Measurements from ENCODE around the gene DEK. TPM values are rescaled to one million over a fixed set of nuclear protein-coding genes. Genes with fewer than 3 reads are reported as not detected.

Gene DEK
- total RNA-seq, 1 experiment from 2014 or later: 108 TPM

- ATAC-seq: no peak
- Histone ChIP-seq H4K20me1 (ENCODE audit: insufficient read depth) (no peaks in the 10 kb centered on the region), H3K4me1 (ENCODE audit: control insufficient read depth in 1 of 2, insufficient read depth in 2 of 2, low read length in 2 of 2) (no peaks in the 10 kb centered on the region)
Observed at GRCh38 chr6:18189196-18189595, 75.1 kb downstream of the DEK start.

More at GRCh38 chr6:18189196-18189595, 75.1 kb downstream of the DEK start:
- intact Hi-C loops (cut with micrococcal nuclease): no loop called here
- TF ChIP-seq CTCF (IDR thresholded peaks at IDR 0.05 in 2 of 3, conservative IDR thresholded peaks at IDR 0.05 in 1 of 3; ENCODE audit: borderline replicate concordance in 1 of 3, insufficient read depth in 1 of 3, low read depth in 2 of 3, low read length in 2 of 3) (no peak), SRF (IDR thresholded peaks at IDR 0.05; ENCODE audit: low read depth) (no peak), ELF1 (IDR thresholded peaks at IDR 0.05; ENCODE audit: borderline replicate concordance, low read depth) (no peak), JUND (IDR thresholded peaks at IDR 0.05) (no peak), YY1 (IDR thresholded peaks at IDR 0.05; ENCODE audit: extremely low read depth, insufficient replicate concordance, low read depth, low read length) (no peak), TCF7L2 (IDR thresholded peaks at IDR 0.05; ENCODE audit: borderline replicate concordance, extremely low read depth, insufficient read depth, insufficient read length) (no peak), ZNF274 (IDR thresholded peaks at IDR 0.05; ENCODE audit: low read depth, low read length) (no peak), EZH2 (IDR thresholded peaks at IDR 0.05) (no peak), ZBTB33 (IDR thresholded peaks at IDR 0.05; ENCODE audit: extremely low read depth, insufficient replicate concordance, low read length) (no peak), POLR2A (IDR thresholded peaks at IDR 0.05; ENCODE audit: borderline replicate concordance, extremely low read depth, insufficient read depth, insufficient read length) (no peak), ATF3 (IDR thresholded peaks at IDR 0.05) (no peak)
- POLR2A ChIA-PET: no interaction called here
- BruUV-seq (replicated peaks): no TSS peak
- Histone ChIP-seq H3K27me3 (ENCODE audit: insufficient read depth, low read length) (no peaks in the 10 kb centered on the region), H2AFZ (ENCODE audit: low read depth, low read length, poor library complexity, severe bottlenecking) (no peak overlapping the region), H3K4me3 (replicated peaks in 1 of 2; ENCODE audit: low read depth in 1 of 2, low read length in 2 of 2) (no peak overlapping the region), H3K9me2 (ENCODE audit: insufficient read depth) (no peaks in the 10 kb centered on the region), H3K9ac (ENCODE audit: low read length) (no peak overlapping the region), H3K9me3 (ENCODE audit: control insufficient read depth in 1 of 2, insufficient read depth in 1 of 2, low read depth in 1 of 2, low read length in 2 of 2) (no peaks in the 10 kb centered on the region), H3K27ac (ENCODE audit: low read depth, low read length) (no peak overlapping the region), H3K79me2 (ENCODE audit: insufficient read depth, low read length) (no peaks in the 10 kb centered on the region), H3K4me2 (ENCODE audit: low read length) (no peak overlapping the region), H3K36me3 (ENCODE audit: control insufficient read depth in 1 of 2, insufficient read depth in 2 of 2, low read length in 2 of 2) (no peaks in the 10 kb centered on the region)
- no peak for DNase-seq (ENCODE audit: low read depth, low spot score)
- CTCF ChIA-PET: no interaction called here
- RAD21 ChIA-PET (ENCODE audit: low non-redundant PET in 1 of 2, low total read pairs in 2 of 2, uncharacterized antibody in 2 of 2, unreplicated experiment in 2 of 2): no interaction called here

Data from HCT116 (cell line).